ENCODE data around the gene ERCC4. TPM values are rescaled to one million over a fixed set of nuclear protein-coding genes. Genes with fewer than 3 reads are reported as not detected.

The ERCC4 gene
- total and polyA plus RNA-seq, 7 donors, result 0.60 to 11.4 (median 7.7) TPM

DNA sequence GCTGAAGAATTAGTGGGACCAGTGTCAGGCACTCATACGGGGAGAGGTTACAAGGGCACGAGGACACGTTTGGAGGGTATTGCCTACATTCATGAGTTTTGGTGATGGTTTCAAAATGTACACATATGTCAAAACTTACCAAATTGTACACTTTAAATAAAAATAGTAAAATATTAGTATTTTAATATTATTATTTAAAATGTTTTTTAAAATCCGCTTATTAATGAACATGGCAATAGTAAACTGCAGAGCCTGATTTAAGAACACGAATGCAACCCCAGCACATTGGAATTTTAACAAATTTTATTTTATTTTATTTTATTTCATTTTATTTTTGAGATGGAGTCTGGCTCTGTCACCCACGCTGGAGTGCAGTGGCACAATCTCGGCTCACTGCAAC, 10.9 kb upstream of the ERCC4 start:
- Histone ChIP-seq H3K27ac (peak overlapping the region in 1 of 4 donors; percentile 69), H3K9me3 (peaks cover 0 to 2% (median 0%) of the 10 kb centered on the region in 4 donors), H3K4me1 (peaks cover 0 to 14% (median 3%) of the 10 kb centered on the region in 4 donors), H3K36me3 (no peaks in the 10 kb centered on the region), H3K27me3 (no peaks in the 10 kb centered on the region), H3K4me3 (no peak overlapping the region)
- intact Hi-C loops (cut with DNase I), result no loop called here
- WGBS, 2 donors, result 82 to 91% methylated on average over 7 of the region's 7 CpGs
- TF ChIP-seq EP300 (IDR thresholded peaks at IDR 0.05) (no peak), POLR2A (IDR thresholded peaks at IDR 0.05) (no peak), POLR2AphosphoS5 (IDR thresholded peaks at IDR 0.05) (no peak)
- TF ChIP-seq, protein P1, sequence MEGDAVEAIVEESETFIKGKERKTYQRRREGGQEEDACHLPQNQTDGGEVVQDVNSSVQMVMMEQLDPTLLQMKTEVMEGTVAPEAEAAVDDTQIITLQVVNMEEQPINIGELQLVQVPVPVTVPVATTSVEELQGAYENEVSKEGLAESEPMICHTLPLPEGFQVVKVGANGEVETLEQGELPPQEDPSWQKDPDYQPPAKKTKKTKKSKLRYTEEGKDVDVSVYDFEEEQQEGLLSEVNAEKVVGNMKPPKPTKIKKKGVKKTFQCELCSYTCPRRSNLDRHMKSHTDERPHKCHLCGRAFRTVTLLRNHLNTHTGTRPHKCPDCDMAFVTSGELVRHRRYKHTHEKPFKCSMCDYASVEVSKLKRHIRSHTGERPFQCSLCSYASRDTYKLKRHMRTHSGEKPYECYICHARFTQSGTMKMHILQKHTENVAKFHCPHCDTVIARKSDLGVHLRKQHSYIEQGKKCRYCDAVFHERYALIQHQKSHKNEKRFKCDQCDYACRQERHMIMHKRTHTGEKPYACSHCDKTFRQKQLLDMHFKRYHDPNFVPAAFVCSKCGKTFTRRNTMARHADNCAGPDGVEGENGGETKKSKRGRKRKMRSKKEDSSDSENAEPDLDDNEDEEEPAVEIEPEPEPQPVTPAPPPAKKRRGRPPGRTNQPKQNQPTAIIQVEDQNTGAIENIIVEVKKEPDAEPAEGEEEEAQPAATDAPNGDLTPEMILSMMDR (IDR thresholded peaks at IDR 0.05), result no peak
- DNase-seq, result no peak

DNA sequence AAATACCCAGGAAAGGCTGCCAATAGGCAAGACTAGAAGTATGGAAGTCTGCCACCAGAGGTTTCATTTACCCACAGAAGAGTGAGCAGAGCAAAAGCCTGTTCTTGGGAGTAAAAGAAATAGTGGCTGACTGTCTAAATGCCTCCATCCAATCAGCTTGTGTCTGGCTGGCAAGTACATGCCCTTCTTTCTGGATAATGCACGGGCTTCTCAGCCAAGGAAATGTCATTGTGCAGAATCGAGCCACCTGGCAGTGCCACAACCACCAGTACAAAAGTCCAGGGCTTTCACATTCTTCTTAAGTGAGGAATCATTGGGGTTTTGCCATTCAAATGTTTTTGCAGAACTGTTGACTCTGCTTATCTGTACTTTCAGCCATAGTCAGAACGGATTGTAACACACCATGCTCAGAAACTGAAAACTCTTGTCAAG, 10.1 kb upstream of the ERCC4 start:
- intact Hi-C loops (cut with DNase I), result no loop called here
- Histone ChIP-seq H3K4me1 (peaks cover 0 to 14% (median 3%) of the 10 kb centered on the region in 4 donors), H3K27me3 (no peaks in the 10 kb centered on the region), H3K4me3 (no peak overlapping the region), H3K9me3 (peaks cover 0 to 2% (median 0%) of the 10 kb centered on the region in 4 donors), H3K27ac (peak overlapping the region; percentile 37 to 69 (median 57)), H3K36me3 (no peaks in the 10 kb centered on the region)
- 4 to 32% methylated on average over 3 of the region's 3 CpGs for WGBS, 2 donors
- DNase-seq, result peak; percentile 68
- TF ChIP-seq EP300 (IDR thresholded peaks at IDR 0.05), result no peak
- TF ChIP-seq, protein P1 (IDR thresholded peaks at IDR 0.05), result no peak
- TF ChIP-seq POLR2AphosphoS5 (IDR thresholded peaks at IDR 0.05), result peak in 2 of 4 donors; percentile 46 to 62

DNA sequence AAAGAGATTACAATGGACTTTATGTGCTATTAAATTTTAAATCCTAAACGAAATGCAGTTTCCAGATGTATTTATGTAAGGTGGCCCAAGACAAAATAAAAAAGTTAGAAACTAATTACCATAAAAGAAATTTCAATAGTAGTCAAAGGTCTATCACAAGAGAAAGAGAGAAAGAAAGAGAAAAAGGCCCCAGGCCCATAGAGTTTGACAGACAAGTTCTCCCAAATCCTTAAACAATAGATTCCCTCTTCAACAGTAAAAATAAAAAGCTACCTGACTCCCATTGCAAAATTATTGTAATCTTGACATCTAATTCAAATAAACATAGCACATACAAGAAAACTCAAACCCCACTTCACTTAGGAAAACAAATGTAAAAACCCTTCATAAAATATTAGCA, 8.6 kb upstream of the ERCC4 start:
- Histone ChIP-seq H3K36me3 (no peaks in the 10 kb centered on the region), H3K9me3 (peaks cover 0 to 2% (median 0%) of the 10 kb centered on the region in 4 donors), H3K27ac (no peak overlapping the region), H3K27me3 (no peaks in the 10 kb centered on the region), H3K4me3 (no peak overlapping the region), H3K4me1 (peaks cover 0 to 14% (median 3%) of the 10 kb centered on the region in 4 donors)
- 65 to 76% methylated on average over 1 of the region's 1 CpG for WGBS, 2 donors
- intact Hi-C loops (cut with DNase I), result no loop called here
- TF ChIP-seq POLR2AphosphoS5 (IDR thresholded peaks at IDR 0.05) (no peak), EP300 (IDR thresholded peaks at IDR 0.05) (no peak), POLR2A (IDR thresholded peaks at IDR 0.05) (no peak)
- TF ChIP-seq, protein P1 (IDR thresholded peaks at IDR 0.05), result no peak
- no peak for DNase-seq

DNA sequence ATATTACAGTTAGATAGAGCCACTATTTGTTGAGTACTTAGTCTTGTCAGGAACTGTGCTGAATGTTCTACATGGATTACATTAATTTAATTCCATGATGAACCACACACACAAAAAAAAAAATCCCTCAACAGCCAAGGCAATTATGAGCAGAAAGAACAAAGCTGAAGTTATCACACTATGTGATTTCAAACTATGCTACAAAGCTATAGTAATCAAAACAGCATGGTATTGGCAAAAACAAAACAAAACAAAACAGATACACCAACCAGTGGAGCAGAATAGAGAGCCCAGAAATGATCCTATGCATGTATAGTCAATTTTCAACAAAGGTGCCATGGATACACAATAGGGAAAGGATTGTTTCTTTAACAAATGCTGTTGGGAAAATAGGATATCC, 8.1 kb upstream of the ERCC4 start:
- no peak for DNase-seq
- Histone ChIP-seq H3K27ac (no peak overlapping the region), H3K36me3 (no peaks in the 10 kb centered on the region), H3K4me1 (peaks cover 0 to 14% (median 3%) of the 10 kb centered on the region in 4 donors), H3K9me3 (peaks cover 0 to 2% (median 0%) of the 10 kb centered on the region in 4 donors), H3K27me3 (no peaks in the 10 kb centered on the region), H3K4me3 (no peak overlapping the region)
- intact Hi-C loops (cut with DNase I), result no loop called here
- no peak for TF ChIP-seq POLR2A (IDR thresholded peaks at IDR 0.05)
- TF ChIP-seq EP300 (IDR thresholded peaks at IDR 0.05), result no peak
- TF ChIP-seq POLR2AphosphoS5 (IDR thresholded peaks at IDR 0.05), result no peak
- TF ChIP-seq, protein P1 (IDR thresholded peaks at IDR 0.05), result no peak

DNA sequence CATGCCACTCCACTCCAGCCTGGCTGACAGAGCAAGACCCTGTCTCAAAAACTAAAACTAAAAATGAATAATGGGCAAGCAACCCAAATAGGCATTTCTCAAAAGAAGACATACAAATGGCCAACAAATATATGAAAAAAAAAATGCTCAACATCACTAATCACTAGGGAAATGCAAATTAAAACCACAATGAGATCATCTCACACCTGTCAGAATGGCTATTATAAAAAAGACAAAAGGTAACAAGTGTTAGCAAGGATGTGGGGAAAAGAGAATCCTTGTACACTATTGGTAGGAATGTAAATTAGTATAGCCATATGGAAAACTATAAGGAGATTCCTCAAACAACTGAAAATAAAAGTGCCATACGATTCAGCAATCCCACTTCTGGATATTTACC, 7.1 kb upstream of the ERCC4 start:
- Histone ChIP-seq H3K4me1 (peaks cover 0 to 14% (median 3%) of the 10 kb centered on the region in 4 donors), H3K27me3 (no peaks in the 10 kb centered on the region), H3K9me3 (peaks cover 0 to 2% (median 0%) of the 10 kb centered on the region in 4 donors), H3K4me3 (no peak overlapping the region), H3K36me3 (no peaks in the 10 kb centered on the region), H3K27ac (no peak overlapping the region)
- 27 to 74% methylated on average over 1 of the region's 1 CpG for WGBS, 2 donors
- TF ChIP-seq POLR2A (IDR thresholded peaks at IDR 0.05) (no peak), POLR2AphosphoS5 (IDR thresholded peaks at IDR 0.05) (no peak), EP300 (IDR thresholded peaks at IDR 0.05) (no peak)
- TF ChIP-seq, protein P1 (IDR thresholded peaks at IDR 0.05), result no peak
- intact Hi-C loops (cut with DNase I), result no loop called here
- DNase-seq, result no peak
